Measurements from ENCODE around the gene DROSHA. TPM values are rescaled to one million over a fixed set of nuclear protein-coding genes. Genes with fewer than 3 reads are reported as not detected.

Gene DROSHA
- total RNA-seq, 3 donors from 2014 or later (not counting 1 experiment from before 2014, with no cell fraction given), result 44.9 to 55.9 (median 50.5) TPM

DNA sequence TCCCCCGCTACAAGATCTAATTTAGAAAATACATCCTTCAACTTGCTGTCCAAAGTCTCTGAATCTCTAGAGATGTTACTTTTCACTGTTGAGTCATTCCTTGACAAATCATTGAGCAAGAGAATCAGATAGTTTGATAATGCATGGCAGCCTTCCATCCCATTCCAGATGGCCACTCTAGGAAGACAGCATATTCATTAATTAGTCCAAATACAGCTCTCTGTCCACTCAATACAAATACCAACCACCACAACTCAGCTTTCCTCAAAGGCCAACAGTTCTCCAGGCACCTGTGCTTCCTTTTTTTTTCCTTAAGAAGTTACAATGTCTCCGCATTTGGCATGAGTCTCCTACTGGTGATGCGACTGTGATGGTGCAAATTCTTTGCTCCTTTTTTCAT is 72.3 kb downstream of the DROSHA start:
- no peak for ATAC-seq
- H3K4me1 Mint-ChIP-seq, result no peaks in the 10 kb centered on the region
- TF ChIP-seq, protein P1, sequence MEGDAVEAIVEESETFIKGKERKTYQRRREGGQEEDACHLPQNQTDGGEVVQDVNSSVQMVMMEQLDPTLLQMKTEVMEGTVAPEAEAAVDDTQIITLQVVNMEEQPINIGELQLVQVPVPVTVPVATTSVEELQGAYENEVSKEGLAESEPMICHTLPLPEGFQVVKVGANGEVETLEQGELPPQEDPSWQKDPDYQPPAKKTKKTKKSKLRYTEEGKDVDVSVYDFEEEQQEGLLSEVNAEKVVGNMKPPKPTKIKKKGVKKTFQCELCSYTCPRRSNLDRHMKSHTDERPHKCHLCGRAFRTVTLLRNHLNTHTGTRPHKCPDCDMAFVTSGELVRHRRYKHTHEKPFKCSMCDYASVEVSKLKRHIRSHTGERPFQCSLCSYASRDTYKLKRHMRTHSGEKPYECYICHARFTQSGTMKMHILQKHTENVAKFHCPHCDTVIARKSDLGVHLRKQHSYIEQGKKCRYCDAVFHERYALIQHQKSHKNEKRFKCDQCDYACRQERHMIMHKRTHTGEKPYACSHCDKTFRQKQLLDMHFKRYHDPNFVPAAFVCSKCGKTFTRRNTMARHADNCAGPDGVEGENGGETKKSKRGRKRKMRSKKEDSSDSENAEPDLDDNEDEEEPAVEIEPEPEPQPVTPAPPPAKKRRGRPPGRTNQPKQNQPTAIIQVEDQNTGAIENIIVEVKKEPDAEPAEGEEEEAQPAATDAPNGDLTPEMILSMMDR (IDR thresholded peaks at IDR 0.05), result no peak
- no peak overlapping the region for H3K27ac Mint-ChIP-seq
- H3K27ac ChIP-seq (ENCODE audit: low read length), result no peak overlapping the region
- H3K36me3 Mint-ChIP-seq, result peaks cover 51% of the 10 kb centered on the region
- no peaks in the 10 kb centered on the region for H3K9me3 ChIP-seq (ENCODE audit: control insufficient read depth, insufficient read depth, low read length)
- H3K27me3 ChIP-seq (ENCODE audit: control insufficient read depth, insufficient read depth, low read length), result no peaks in the 10 kb centered on the region
- no peaks in the 10 kb centered on the region for H3K27me3 Mint-ChIP-seq (ENCODE audit: low read depth in 2 of 2)
- no peak for DNase-seq
- peaks cover 3 to 13% of the 10 kb centered on the region in 2 donors for H3K9me3 Mint-ChIP-seq
- no peaks in the 10 kb centered on the region for H3K4me1 ChIP-seq (ENCODE audit: control insufficient read depth, insufficient read depth, low read length)
- H3K36me3 ChIP-seq (ENCODE audit: control insufficient read depth, insufficient read depth, low read length), result peaks cover 55% of the 10 kb centered on the region
- no peak overlapping the region for H3K4me3 Mint-ChIP-seq
- H3K4me3 ChIP-seq (ENCODE audit: low read length), result no peak overlapping the region
- intact Hi-C loops (cut with micrococcal nuclease), result no loop called here
- 98% methylated on average over 3 of the region's 3 CpGs for WGBS (ENCODE audit: insufficient coverage)

DNA sequence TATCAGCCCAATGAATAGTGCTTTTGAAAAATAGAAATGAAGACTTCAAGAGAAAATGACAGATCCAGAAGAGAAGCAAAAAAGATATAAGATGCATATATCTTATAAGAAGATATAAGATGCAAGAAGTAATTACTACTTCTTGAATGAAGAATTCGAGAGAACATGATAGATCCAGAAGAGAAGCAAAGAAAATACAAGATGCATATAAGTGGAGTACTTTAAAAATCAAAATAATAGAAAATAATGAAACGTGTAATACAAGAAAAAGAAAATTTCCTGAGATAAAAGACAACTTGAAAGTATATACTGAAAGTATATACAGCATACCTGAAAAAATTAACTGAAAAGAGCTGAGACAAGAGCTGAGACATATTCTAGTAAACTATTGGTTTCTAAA is 76.7 kb downstream of the DROSHA start:
- TF ChIP-seq, protein P1 (IDR thresholded peaks at IDR 0.05), result no peak
- Histone ChIP-seq H3K4me3 (ENCODE audit: low read length) (no peak overlapping the region), H3K9me3 (ENCODE audit: control insufficient read depth, insufficient read depth, low read length) (no peaks in the 10 kb centered on the region), H3K27me3 (ENCODE audit: control insufficient read depth, insufficient read depth, low read length) (no peaks in the 10 kb centered on the region), H3K36me3 (ENCODE audit: control insufficient read depth, insufficient read depth, low read length) (peaks cover 30% of the 10 kb centered on the region), H3K4me1 (ENCODE audit: control insufficient read depth, insufficient read depth, low read length) (no peaks in the 10 kb centered on the region), H3K27ac (ENCODE audit: low read length) (no peak overlapping the region)
- ATAC-seq, result no peak
- H3K4me1 Mint-ChIP-seq, result no peaks in the 10 kb centered on the region
- peaks cover 10% of the 10 kb centered on the region for H3K36me3 Mint-ChIP-seq
- peaks cover 3 to 8% of the 10 kb centered on the region in 2 donors for H3K9me3 Mint-ChIP-seq
- no CpG with 5 or more reads among the region's 2 CpGs for WGBS (ENCODE audit: insufficient coverage)
- H3K4me3 Mint-ChIP-seq, result no peak overlapping the region
- DNase-seq, result no peak
- intact Hi-C loops (cut with micrococcal nuclease), result no loop called here
- no peak overlapping the region for H3K27ac Mint-ChIP-seq
- H3K27me3 Mint-ChIP-seq (ENCODE audit: low read depth in 2 of 2), result no peaks in the 10 kb centered on the region

DNA sequence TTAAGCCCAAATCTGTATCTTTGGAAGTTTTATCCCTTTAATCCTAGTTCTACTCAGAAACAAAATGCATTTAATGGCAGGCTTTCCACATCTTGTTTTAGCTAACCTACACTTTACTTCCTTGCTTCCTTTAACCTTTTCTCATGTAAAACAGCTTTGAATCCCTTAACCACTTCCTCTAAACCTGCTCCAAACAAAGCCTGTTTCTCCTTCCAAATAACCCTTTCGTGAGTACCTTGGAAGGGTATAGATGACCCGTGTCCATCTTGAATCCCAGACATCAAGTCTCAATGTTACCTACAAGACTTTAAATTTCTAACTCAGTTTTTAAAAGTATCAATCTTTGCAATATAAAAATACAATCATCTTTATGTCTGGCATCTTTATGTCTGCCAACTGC is 78.4 kb downstream of the DROSHA start:
- H3K4me1 Mint-ChIP-seq, result no peaks in the 10 kb centered on the region
- no peak overlapping the region for H3K27ac Mint-ChIP-seq
- H3K36me3 Mint-ChIP-seq, result peaks cover under 1% of the 10 kb centered on the region
- Histone ChIP-seq H3K9me3 (ENCODE audit: control insufficient read depth, insufficient read depth, low read length) (no peaks in the 10 kb centered on the region), H3K27me3 (ENCODE audit: control insufficient read depth, insufficient read depth, low read length) (no peaks in the 10 kb centered on the region), H3K4me3 (ENCODE audit: low read length) (no peak overlapping the region), H3K27ac (ENCODE audit: low read length) (no peak overlapping the region), H3K4me1 (ENCODE audit: control insufficient read depth, insufficient read depth, low read length) (no peaks in the 10 kb centered on the region), H3K36me3 (ENCODE audit: control insufficient read depth, insufficient read depth, low read length) (peaks cover 30% of the 10 kb centered on the region)
- 100% methylated on average over 2 of the region's 2 CpGs for WGBS (ENCODE audit: insufficient coverage)
- intact Hi-C loops (cut with micrococcal nuclease), result no loop called here
- TF ChIP-seq, protein P1 (IDR thresholded peaks at IDR 0.05), result no peak
- peaks cover 3 to 8% of the 10 kb centered on the region in 2 donors for H3K9me3 Mint-ChIP-seq
- H3K27me3 Mint-ChIP-seq (ENCODE audit: low read depth in 2 of 2), result no peaks in the 10 kb centered on the region
- DNase-seq (no peak), ATAC-seq (no peak)
- H3K4me3 Mint-ChIP-seq, result no peak overlapping the region

DNA sequence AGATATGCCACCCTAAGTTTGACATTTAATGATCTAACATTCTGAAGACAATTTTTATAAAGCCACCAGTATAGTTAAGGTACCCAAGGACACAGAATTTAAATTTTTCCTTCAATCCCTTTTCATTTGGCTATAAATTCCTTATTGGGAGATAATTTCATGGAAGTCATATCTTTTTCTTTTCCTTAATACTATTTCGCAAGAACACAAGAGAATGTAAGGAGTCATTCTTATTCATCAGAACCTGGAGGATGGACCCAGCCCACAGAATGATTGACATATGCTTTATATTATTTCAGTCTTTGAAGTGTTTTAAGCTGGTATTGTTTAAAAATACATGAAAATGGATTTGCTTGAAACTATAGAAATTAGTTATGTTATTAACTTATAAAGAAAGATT is 79.6 kb downstream of the DROSHA start:
- no peak for ATAC-seq
- Mint-ChIP-seq H3K27me3 (ENCODE audit: low read depth in 2 of 2) (no peaks in the 10 kb centered on the region), H3K4me3 (no peak overlapping the region), H3K36me3 (peaks cover 10% of the 10 kb centered on the region), H3K9me3 (peaks cover 3 to 8% of the 10 kb centered on the region in 2 donors), H3K27ac (no peak overlapping the region), H3K4me1 (no peaks in the 10 kb centered on the region)
- no peaks in the 10 kb centered on the region for H3K9me3 ChIP-seq (ENCODE audit: control insufficient read depth, insufficient read depth, low read length)
- no peak overlapping the region for H3K27ac ChIP-seq (ENCODE audit: low read length)
- no peak for DNase-seq
- intact Hi-C loops (cut with micrococcal nuclease), result no loop called here
- peaks cover 31% of the 10 kb centered on the region for H3K36me3 ChIP-seq (ENCODE audit: control insufficient read depth, insufficient read depth, low read length)
- H3K4me3 ChIP-seq (ENCODE audit: low read length), result no peak overlapping the region
- H3K27me3 ChIP-seq (ENCODE audit: control insufficient read depth, insufficient read depth, low read length), result no peaks in the 10 kb centered on the region
- no CpG with 5 or more reads among the region's 1 CpG for WGBS (ENCODE audit: insufficient coverage)
- H3K4me1 ChIP-seq (ENCODE audit: control insufficient read depth, insufficient read depth, low read length), result no peaks in the 10 kb centered on the region
- TF ChIP-seq, protein P1 (IDR thresholded peaks at IDR 0.05), result no peak
